ENCODE data around the gene ALKBH5.
A peak's percentile ranks its signal among the peaks of the same experiment; 100 is the strongest.
"Not testable (repeated sequence)": the region's sequence is repeated elsewhere in the genome, so short reads cannot be mapped to it uniquely, and the experiment has no call there.

Gene ALKBH5

DNA sequence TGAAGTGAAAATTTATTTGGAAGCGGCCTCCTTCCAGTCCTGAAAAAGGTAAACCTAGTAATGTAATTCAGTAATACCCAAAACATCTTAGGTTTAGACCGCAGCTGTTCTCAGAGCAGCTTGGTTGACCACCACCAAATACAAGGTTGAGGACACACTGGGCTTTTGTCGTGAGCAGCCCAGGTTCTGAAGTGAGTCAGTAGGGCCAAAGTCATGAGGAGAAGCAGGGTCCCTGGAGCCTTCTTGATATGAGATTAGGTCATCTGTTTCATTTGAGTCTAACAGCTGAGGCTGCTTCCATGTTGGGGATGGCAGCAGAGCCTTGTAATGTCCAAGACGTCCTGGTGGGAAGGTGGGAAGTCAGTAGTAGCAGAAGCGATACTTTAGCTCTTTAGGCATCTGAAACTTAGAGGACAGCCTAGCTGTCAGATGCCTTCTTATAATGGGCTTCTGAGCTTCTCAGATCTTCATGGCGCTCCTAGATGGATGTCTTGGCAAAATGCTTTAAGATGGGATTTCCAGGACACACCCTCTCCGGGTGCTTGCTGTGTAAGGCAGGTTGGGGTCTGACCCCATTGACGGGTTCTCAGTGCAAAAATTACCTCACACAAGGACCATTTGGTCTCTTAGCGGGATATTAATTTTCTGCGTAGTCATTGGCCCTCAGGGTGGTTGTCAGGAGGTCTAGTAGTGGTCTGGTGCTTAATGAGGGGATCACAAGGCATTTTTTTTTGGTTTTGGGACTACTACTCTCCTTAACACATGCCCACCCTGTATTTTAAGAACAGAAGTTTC is 2.4 kb downstream of the ALKBH5 start:
- no peak for DNase-seq (ENCODE audit: low spot score)

- DNase-seq (ENCODE audit: low spot score) = peak; percentile 43
Measured at GRCh38 chr17:18186627-18186982, 3.0 kb downstream of the ALKBH5 start.

DNA sequence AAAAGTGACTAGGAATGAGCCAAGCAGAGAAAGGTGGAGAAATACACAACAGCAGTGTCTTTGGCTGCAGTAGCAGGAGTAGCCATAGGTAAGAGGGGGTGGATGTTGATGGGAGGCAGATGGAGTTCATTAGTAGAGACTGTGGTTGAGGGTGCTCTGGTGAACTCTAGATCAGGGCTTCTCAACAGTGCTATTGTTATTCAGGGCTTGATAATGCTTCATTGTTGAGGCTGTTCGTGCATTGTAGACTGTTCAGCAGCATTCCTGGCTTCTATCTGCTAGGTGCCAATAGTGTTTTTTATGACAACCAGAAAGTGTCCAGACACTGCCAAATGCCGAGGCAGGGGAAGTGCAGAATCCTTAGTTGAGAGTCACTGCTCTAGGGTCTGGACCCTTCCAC is 3.6 kb downstream of the ALKBH5 start:
- peak; percentile 88 for DNase-seq (ENCODE audit: low spot score)

DNA sequence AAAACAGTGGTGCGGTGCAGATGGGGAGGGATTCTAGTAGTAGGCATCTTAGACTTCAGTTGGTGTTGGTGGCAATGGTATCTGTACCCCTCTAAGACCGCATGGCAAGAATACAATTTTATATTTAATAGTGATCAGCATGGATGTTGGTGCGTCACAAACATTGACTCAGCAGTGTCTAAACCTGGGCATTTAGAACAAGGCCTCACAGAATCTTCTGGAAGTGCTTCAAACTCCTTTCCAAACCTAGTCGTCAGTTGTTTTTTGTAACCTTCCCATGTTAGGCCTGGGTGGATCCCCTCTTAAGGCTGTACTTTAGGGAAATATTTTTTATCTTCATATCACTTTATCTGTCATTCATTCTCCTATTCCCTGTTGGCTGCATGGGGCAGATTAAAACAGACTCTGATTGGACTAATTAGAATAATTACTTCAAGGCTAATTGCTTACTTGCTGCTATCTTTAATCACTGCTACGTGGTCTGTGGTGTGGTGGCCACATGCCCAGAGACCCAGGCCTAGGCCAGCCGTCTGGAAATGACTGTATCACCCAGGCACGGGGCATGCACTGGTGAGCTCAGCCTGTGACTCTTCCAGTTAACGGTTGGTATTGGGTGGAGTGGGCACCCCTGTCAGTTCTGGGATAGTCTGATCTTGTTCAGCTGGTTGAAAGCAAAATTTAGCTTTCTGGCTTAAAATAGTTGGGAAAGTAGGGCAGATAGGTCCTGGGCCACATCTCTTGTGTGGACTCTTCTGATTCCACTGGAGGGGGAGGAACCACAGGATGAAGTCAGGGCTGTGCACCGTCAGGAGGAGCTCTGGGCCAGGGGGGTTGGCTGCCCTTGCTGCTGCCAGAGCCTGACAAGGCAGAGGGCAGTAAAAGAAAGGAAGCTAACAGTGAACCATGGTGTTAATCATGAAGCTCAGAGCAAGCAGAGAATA is 4.5 kb downstream of the ALKBH5 start:
- peak; percentile 25 for DNase-seq (ENCODE audit: low spot score)

GRCh38 chr17:18190628-18191235 is 7.1 kb downstream of the ALKBH5 start:
- DNase-seq (ENCODE audit: low spot score) = no peak

DNA sequence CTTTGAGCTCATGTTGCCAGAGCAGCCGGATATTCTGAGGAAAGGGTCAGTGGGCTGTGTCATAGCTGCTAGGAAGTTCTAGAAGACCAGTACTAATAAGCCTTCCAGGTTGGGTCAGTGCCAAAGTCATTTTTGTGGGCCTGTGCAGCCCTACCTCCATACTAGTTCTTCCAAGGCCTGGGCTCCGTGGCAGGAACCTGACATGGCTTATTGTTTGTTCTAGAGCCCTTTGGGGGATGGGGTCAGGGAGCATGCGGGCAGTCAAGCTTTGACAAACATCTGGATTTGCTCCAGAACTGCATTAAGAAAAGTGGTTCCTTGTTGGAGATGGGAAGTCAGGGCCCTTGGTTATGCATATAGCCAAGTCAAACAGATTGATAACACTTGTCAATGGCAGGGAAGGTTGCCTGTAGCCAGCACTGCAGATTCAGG is 7.6 kb downstream of the ALKBH5 start:
- DNase-seq (ENCODE audit: low spot score) = no peak

- no peak for DNase-seq (ENCODE audit: low spot score)
Measured at GRCh38 chr17:18191967-18192366, 8.3 kb downstream of the ALKBH5 start.

DNA sequence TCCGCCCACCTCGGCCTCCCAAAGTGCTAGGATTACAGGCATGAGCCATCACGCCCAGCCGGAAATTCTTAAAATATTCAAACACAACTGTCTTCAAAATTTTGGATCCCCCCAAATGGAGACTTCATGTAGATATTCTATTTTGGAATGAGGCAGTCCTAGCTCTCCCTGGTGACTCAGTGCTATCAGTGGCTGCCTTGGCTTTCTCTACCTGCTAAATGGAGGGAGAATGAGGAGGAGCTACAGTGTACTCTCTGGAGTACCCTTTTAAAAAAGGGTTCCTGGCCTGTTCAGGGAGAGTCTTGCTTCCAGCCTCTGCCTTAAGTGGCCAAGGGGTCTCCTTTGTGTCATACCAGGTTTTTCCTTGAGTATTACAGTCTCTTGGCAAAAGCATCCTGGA is 10.8 kb downstream of the ALKBH5 start:
- no peak for DNase-seq (ENCODE audit: low spot score)

GRCh38 chr17:18194804-18195203 is 11.2 kb downstream of the ALKBH5 start:
- no peak for DNase-seq (ENCODE audit: low spot score)

DNA sequence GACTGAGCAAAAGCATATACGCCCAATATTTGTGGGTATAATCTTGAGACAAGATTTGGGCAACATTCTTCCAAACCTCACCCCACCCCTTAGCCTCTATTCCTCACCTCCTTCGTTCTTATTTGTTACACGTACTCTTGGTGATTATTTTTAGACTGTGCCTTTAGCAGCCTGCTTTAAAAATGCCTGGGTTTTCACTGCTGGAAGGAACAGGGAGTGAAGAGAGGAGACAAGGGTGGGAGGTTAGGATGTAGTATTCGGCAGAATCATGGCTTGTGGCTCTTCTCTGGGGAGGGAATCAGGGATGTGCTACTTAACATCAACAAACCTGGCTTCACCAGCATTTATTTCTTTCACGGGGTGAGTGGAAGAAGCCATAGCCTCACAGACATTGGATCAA is 11.6 kb downstream of the ALKBH5 start:
- no peak for DNase-seq (ENCODE audit: low spot score)

- DNase-seq (ENCODE audit: low spot score) = no peak
Measured at GRCh38 chr17:18197535-18198194, 14.0 kb downstream of the ALKBH5 start.

GRCh38 chr17:18198530-18198929 is 14.9 kb downstream of the ALKBH5 start:
- no peak for DNase-seq (ENCODE audit: low spot score)

DNA sequence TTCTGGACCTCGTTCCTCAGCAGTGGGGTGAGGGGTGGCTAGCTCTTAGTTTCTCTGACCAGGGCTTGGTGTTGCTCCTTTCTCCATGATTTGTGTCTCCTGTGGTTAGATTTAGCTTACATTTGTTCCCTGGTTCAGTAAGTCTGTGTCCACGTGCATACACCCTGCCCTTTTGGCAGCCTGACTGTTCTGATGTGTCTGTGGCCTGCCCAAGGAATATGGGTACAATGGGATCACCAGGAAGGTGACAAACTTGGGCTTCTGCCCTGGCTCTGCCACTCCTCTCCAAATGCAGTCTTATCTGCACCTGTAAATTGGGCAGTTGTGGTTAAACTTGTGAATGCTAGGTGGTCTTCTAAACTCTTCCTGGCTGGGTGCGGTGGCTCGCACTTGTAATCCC is 17.5 kb downstream of the ALKBH5 start:
- DNase-seq (ENCODE audit: low spot score) = no peak

DNA sequence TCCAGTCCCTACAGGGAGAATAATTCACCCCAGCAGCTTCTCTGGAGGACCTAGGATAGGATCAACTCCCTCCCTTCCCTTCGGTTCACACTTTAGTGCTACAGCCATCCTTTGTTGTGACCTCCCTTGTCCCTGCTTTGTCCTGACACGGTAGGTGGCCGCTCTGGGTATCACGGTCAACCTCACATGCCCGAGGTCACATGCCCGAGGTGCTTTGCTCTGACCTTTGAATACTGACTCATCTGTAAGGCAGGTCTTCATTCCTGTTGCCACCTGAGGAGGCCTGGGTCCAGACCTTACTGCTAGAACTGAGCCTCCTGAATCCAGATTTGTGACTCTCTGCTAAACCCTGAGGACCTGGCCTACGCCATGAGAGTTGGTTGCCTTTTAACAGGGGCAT is 19.7 kb downstream of the ALKBH5 start:
- DNase-seq (ENCODE audit: low spot score) = no peak

GRCh38 chr17:18205861-18206260 is 22.2 kb downstream of the ALKBH5 start:
- DNase-seq (ENCODE audit: low spot score) = no peak

GRCh38 chr17:18206962-18207361 is 23.3 kb downstream of the ALKBH5 start:
- DNase-seq (ENCODE audit: low spot score) = no peak

GRCh38 chr17:18208092-18208491 is 24.5 kb downstream of the ALKBH5 start:
- DNase-seq (ENCODE audit: low spot score) = no peak

- DNase-seq (ENCODE audit: low spot score) = no peak
Measured at GRCh38 chr17:18213666-18214270, 30.1 kb downstream of the ALKBH5 start.

- not testable (repeated sequence) for DNase-seq (ENCODE audit: low spot score)
Measured at GRCh38 chr17:18216906-18217305, 33.3 kb downstream of the ALKBH5 start.

DNA sequence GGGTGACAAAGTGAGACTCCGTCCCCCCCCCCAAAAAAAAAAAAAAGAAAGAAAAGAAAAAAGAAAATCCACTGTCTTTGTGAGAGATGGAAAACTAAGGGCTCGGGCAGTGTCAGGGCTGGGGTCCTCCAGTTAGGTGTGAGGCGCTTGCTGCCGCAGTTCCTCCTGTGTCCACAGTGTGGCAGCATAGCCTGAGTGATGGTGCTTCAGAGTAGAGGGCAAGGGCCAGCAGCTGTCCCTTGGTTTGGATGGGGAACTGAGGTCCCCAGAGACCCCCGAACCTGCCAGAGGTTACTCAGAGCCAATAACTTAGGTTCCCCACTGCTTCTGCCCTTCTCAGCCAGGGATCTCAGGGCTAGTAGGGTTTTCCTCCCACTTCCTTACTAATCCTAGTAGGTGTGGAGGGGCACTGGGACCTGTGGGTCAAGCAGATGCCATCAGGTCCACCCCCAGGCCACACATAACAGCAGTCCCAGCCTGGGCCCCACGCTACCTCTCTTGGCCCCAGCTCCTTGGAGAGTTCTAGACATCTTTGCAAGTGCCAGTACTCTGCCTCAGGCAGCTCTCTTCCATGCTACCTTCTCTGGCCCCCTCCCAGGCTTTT is 33.9 kb downstream of the ALKBH5 start:
- DNase-seq (ENCODE audit: low spot score) = peak; percentile 68

- DNase-seq (ENCODE audit: low spot score) = no peak
Measured at GRCh38 chr17:18218756-18219415, 35.3 kb downstream of the ALKBH5 start.

All from globus pallidus (tissue), 1 donor.